Esophagus (tissue), 2 donors: ENCODE measurements around the gene TDRD6. TPM values are rescaled to one million over a fixed set of nuclear protein-coding genes. Genes with fewer than 3 reads are reported as not detected.

ENCODE experiments used
- H3K27ac ChIP-seq, 2 donors: one replicate each; pipeline ENCODE4 v1.5.1; 2013; ENCODE audit warnings: low read depth in 2 of 2, mild to moderate bottlenecking in 2 of 2, inconsistent platforms in 1 of 2, low read length in 1 of 2, moderate library complexity in 1 of 2
- H3K27me3 ChIP-seq, 2 donors: one replicate each; pipeline ENCODE4 v1.6.1; 2013; ENCODE audit warnings: low read length in 2 of 2, control low read depth in 1 of 2, mild to moderate bottlenecking in 1 of 2; ENCODE audit not compliant: insufficient read depth in 2 of 2, control insufficient read depth in 1 of 2
- H3K36me3 ChIP-seq, 2 donors: one replicate each; pipeline ENCODE4 v1.6.1; 2013; ENCODE audit warnings: low read length in 1 of 2; ENCODE audit not compliant: control insufficient read depth in 2 of 2, insufficient read depth in 2 of 2
- H3K4me1 ChIP-seq, 2 donors: one replicate each; pipeline ENCODE4 v1.6.1; 2013; ENCODE audit warnings: low read length in 1 of 2; ENCODE audit not compliant: control insufficient read depth in 2 of 2, insufficient read depth in 2 of 2
- H3K4me3 ChIP-seq, 2 donors: one replicate each; pipeline ENCODE4 v1.5.1; 2013; ENCODE audit warnings: low read length in 2 of 2, mild to moderate bottlenecking in 2 of 2, low read depth in 1 of 2, moderate library complexity in 1 of 2
- H3K9me3 ChIP-seq, 2 donors: one replicate each; pipeline ENCODE4 v1.6.1; 2013; ENCODE audit warnings: mild to moderate bottlenecking in 2 of 2, low read depth in 1 of 2, low read length in 1 of 2, moderate library complexity in 1 of 2; ENCODE audit not compliant: control insufficient read depth in 2 of 2, insufficient read depth in 1 of 2
- WGBS, 2 donors: extraction: QIAGEN DNeasy Blood & Tissue Kit; methylation state at CpG; one replicate each; pipeline ENCODE4 v1.1.7; 2013; 5-methylcytosine and 5-hydroxymethylcytosine counted together
- polyA plus RNA-seq, 2 donors: library from polyadenylated mRNA; stranded (reverse); fragments of 200-250 nt; gene quantifications; one replicate each; pipeline ENCODE4 v1.2.3, GENCODE V29; 2013
- donor health status: healthy with polysubstance abuse.
- donor health status: Bipolar disorder and iron deficiency.

The TDRD6 gene
- polyA plus RNA-seq, 2 donors: 0.11 to 0.41 TPM

DNA sequence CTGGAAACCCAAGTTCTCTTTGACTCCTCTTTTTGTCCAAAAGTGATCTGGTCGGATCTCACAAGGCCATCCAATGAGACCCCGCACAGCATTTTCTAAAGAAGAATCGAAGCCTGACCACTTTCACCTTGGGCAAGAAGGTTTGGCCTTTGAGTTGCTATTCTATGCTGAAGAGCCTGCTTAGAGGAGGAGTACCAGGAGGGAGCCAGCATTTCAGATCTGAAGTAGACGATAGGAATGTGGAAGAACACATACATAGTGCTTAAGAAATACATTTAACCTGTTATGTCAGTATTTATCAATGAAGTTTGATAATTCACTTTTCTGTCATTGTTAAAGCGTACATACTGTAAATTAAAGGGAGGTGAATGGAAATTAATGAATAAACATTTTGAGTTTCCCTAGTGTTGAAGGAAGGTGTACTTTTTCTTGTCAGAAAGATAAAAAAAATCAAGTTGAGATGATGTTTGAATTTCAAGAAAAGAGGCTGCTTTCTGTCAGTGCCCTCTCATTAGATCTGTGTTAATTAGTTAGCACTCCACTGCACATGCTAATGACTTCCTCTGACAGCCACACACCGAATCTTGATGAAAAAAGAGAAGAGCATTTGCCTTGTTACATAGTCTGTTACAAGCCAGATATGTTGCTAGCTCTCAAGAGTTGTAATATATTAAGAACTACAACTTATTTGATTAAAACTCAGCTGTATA is 10.9 kb upstream of the TDRD6 start:
- Histone ChIP-seq H3K27ac (no peak overlapping the region), H3K36me3 (peaks cover 0 to 3% of the 10 kb centered on the region in 2 donors), H3K9me3 (no peaks in the 10 kb centered on the region), H3K4me3 (no peak overlapping the region), H3K4me1 (no peaks in the 10 kb centered on the region), H3K27me3 (no peaks in the 10 kb centered on the region)
- WGBS, 2 donors: 87 to 92% methylated on average over 6 of the region's 6 CpGs

DNA sequence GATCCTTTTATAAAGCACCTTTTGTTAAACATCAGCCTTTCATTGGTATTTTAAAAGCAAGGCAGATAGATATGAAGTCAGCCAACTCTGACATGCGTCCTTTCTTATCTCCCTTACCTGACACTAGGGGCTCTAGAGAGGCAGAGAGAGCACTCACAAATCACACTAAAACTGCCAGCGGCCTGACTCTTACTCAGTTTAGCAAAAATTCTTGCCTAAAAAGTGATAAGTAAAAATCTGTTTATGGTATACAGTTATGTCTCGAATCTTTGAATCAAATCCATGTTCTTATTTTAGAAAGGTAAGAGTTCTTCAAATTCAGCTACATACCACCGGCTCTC is 10.4 kb upstream of the TDRD6 start:
- no peak overlapping the region for H3K4me3 ChIP-seq
- 79 to 81% methylated on average over 4 of the region's 4 CpGs for WGBS, 2 donors
- H3K36me3 ChIP-seq: peaks cover 0 to under 1% of the 10 kb centered on the region in 2 donors
- no peaks in the 10 kb centered on the region for H3K4me1 ChIP-seq
- no peaks in the 10 kb centered on the region for H3K27me3 ChIP-seq
- no peaks in the 10 kb centered on the region for H3K9me3 ChIP-seq
- H3K27ac ChIP-seq: no peak overlapping the region

DNA sequence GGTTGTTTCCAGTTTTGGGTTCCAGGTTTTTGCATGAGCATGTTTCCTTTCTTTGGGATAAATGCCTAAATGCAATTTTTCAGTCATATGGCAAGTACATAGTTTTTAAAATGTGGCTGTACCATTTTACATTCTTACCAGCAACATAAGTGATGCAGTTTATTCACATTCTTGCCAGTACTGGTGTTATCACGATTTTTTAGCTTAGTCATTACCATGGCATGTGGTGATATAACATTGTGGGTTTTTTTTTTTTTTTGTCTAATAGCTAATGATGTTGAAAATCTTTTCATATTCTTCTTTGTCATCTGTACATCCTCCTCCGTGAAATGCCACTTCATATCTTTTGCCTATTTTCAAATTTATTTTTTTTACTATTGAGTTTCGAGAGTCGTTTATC is 2.9 kb upstream of the TDRD6 start:
- 73 to 76% methylated on average over 4 of the region's 4 CpGs for WGBS, 2 donors

DNA sequence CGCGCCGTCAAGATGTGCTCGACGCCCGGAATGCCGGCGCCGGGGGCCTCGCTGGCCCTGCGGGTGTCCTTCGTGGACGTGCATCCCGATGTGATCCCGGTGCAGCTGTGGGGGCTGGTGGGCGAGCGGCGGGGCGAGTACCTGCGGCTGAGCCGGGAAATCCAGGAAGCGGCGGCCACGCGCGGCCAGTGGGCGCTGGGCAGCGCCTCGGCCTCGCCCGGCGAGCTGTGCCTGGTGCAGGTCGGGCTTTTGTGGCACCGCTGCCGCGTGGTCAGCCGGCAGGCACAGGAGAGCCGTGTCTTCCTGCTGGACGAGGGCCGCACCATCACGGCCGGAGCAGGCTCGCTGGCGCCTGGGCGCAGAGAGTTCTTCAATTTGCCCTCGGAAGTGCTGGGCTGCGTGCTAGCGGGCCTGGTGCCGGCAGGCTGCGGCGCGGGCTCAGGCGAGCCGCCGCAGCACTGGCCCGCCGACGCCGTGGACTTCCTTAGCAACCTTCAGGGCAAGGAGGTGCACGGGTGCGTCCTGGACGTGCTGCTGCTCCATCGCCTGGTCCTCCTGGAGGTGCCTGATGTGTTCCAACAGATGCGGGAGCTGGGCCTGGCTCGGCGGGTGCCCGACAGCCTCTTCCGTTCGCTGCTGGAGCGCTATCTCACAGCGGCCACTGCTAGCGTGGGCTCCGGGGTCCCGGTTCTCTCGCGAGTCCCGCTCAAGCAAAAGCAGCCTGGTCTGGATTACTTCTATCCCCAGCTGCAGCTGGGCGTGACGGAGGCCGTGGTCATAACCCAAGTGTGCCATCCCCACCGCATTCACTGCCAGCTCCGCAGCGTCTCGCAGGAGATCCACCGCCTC is 656 bp downstream of the TDRD6 start:
- H3K36me3 ChIP-seq: no peaks in the 10 kb centered on the region
- no peaks in the 10 kb centered on the region for H3K27me3 ChIP-seq
- H3K9me3 ChIP-seq: peaks cover 3 to 5% of the 10 kb centered on the region in 2 donors
- no peak overlapping the region for H3K27ac ChIP-seq
- H3K4me1 ChIP-seq: no peaks in the 10 kb centered on the region
- no peak overlapping the region for H3K4me3 ChIP-seq
- WGBS, 2 donors: 96% methylated on average over 85 of the region's 85 CpGs

More for the DNA sequence above, 2.9 kb upstream of the TDRD6 start:
- H3K4me3 ChIP-seq: no peak overlapping the region
- no peaks in the 10 kb centered on the region for H3K27me3 ChIP-seq
- H3K27ac ChIP-seq: no peak overlapping the region
- no peaks in the 10 kb centered on the region for H3K36me3 ChIP-seq
- no peaks in the 10 kb centered on the region for H3K4me1 ChIP-seq
- peaks cover 3 to 5% of the 10 kb centered on the region in 2 donors for H3K9me3 ChIP-seq

DNA sequence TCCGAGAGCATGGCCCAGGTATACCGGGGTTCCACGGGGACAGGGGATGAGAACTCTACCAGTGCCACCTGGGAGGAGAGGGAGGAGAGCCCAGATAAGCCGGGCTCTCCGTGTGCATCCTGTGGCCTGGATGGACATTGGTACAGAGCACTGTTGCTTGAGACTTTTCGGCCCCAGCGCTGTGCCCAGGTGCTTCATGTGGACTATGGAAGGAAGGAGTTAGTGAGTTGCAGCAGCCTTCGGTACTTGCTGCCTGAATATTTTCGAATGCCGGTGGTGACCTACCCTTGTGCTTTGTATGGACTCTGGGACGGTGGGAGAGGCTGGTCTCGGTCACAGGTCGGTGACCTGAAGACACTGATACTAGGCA is 1.3 kb downstream of the TDRD6 start:
- Histone ChIP-seq H3K4me1 (no peaks in the 10 kb centered on the region), H3K27me3 (no peaks in the 10 kb centered on the region), H3K36me3 (no peaks in the 10 kb centered on the region), H3K9me3 (peaks cover 3 to 5% of the 10 kb centered on the region in 2 donors), H3K27ac (no peak overlapping the region), H3K4me3 (no peak overlapping the region)
- 95 to 96% methylated on average over 13 of the region's 13 CpGs for WGBS, 2 donors

DNA sequence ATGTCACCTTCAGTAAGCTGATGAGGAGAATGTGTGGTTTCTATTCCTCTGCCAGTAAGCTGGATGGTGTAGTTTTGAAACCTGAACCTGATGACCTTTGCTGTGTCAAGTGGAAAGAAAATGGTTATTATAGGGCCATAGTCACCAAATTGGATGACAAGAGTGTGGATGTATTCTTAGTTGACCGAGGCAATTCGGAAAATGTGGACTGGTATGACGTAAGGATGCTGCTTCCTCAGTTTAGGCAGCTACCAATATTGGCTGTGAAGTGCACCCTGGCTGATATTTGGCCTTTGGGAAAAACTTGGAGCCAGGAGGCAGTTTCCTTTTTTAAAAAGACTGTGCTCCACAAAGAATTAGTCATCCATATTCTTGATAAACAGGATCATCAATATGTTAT is 2.0 kb downstream of the TDRD6 start:
- Histone ChIP-seq H3K9me3 (peaks cover 3 to 5% of the 10 kb centered on the region in 2 donors), H3K4me3 (no peak overlapping the region), H3K27me3 (no peaks in the 10 kb centered on the region), H3K36me3 (no peaks in the 10 kb centered on the region), H3K27ac (no peak overlapping the region), H3K4me1 (no peaks in the 10 kb centered on the region)
- 84 to 87% methylated on average over 3 of the region's 3 CpGs for WGBS, 2 donors

DNA sequence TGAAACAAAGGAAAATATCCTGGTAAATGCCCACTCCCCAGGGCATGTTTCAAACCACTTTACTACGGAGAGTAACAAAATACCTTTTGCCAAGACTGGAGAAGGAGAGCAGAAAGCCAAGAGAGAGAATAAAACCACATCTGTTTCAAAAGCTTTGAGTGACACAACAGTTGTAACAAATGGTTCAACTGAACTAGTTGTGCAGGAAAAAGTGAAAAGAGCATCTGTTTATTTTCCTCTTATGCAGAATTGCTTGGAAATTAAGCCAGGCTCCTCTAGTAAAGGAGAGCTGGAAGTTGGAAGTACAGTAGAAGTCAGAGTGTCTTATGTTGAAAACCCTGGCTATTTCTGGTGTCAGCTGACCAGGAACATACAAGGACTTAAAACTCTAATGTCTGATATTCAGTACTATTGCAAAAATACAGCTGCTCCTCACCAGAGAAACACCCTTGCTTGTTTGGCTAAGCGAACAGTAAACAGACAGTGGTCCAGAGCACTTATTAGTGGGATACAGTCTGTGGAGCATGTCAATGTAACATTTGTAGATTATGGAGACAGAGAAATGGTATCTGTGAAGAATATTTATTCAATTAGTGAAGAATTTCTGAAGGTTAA is 2.6 kb downstream of the TDRD6 start:
- H3K36me3 ChIP-seq: no peaks in the 10 kb centered on the region
- no peaks in the 10 kb centered on the region for H3K27me3 ChIP-seq
- peaks cover 3 to 5% of the 10 kb centered on the region in 2 donors for H3K9me3 ChIP-seq
- no peaks in the 10 kb centered on the region for H3K4me1 ChIP-seq
- no peak overlapping the region for H3K4me3 ChIP-seq
- H3K27ac ChIP-seq: no peak overlapping the region
- WGBS, 2 donors: 60 to 61% methylated on average over 2 of the region's 2 CpGs

DNA sequence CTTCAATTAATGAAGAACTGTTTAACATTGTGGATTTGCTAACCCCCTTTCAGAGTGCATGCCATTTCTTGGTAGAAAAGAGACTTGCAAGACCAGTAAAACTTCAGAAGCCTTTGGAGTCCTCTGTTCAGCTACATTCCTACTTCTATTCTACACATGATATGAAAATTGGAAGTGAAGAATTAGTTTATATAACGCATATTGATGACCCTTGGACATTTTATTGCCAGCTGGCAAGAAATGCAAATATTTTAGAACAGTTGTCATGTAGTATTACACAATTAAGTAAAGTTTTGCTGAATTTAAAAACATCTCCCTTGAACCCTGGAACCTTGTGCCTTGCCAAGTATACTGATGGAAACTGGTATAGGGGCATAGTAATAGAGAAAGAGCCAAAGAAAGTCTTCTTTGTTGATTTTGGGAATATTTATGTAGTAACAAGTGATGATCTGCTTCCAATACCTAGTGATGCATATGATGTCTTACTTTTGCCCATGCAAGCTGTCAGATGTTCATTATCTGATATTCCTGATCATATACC is 3.3 kb downstream of the TDRD6 start:
- no peak overlapping the region for H3K27ac ChIP-seq
- no peaks in the 10 kb centered on the region for H3K27me3 ChIP-seq
- H3K4me3 ChIP-seq: no peak overlapping the region
- peaks cover 3 to 5% of the 10 kb centered on the region in 2 donors for H3K9me3 ChIP-seq
- no peaks in the 10 kb centered on the region for H3K36me3 ChIP-seq
- 34 to 40% methylated on average over 1 of the region's 1 CpG for WGBS, 2 donors
- no peaks in the 10 kb centered on the region for H3K4me1 ChIP-seq

DNA sequence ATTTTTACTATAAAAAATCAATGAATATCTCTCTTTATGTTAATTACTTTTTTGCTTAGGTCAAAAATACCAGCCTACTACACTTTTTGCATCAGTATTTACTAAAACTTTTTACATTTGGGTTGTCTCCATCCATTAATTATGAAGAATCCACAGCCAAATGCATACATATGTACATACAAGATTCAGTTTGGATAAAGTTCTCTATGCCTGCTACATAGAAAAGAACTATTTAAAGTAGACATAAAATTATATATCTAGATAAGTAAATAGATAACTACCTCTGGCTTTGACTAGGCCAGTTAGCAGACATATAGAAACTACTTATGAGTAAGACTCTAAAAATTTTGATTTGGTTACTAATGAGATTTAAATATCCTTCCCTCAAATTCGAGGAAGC is 12.3 kb downstream of the TDRD6 start:
- 69 to 70% methylated on average over 1 of the region's 1 CpG for WGBS, 2 donors
- H3K4me1 ChIP-seq: no peaks in the 10 kb centered on the region
- H3K27me3 ChIP-seq: no peaks in the 10 kb centered on the region

More for the DNA sequence above, 12.3 kb downstream of the TDRD6 start:
- Histone ChIP-seq H3K4me3 (no peak overlapping the region), H3K36me3 (no peaks in the 10 kb centered on the region), H3K9me3 (no peaks in the 10 kb centered on the region), H3K27ac (no peak overlapping the region)
